ENCODE results near the gene PRPF39.

DNA sequence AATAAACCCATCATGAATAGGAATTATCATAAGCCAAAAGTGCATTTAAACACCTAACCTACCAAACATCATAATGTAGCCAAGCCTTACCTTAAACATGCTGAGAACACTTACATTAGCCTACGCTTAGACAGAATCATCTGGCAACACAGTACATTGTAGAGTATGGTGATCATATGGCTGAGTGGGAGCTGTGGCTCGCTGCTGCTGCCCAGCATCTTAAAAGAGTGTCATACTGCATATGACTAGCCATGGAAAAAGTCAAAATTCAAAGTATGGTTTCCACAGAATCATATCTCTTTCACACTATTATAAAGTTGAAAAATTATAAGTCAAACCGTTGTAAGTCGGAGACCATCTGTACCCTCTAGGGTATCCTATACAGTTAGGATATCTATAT lies 32.0 kb upstream of the PRPF39 start:
- TF ChIP-seq, protein P1, sequence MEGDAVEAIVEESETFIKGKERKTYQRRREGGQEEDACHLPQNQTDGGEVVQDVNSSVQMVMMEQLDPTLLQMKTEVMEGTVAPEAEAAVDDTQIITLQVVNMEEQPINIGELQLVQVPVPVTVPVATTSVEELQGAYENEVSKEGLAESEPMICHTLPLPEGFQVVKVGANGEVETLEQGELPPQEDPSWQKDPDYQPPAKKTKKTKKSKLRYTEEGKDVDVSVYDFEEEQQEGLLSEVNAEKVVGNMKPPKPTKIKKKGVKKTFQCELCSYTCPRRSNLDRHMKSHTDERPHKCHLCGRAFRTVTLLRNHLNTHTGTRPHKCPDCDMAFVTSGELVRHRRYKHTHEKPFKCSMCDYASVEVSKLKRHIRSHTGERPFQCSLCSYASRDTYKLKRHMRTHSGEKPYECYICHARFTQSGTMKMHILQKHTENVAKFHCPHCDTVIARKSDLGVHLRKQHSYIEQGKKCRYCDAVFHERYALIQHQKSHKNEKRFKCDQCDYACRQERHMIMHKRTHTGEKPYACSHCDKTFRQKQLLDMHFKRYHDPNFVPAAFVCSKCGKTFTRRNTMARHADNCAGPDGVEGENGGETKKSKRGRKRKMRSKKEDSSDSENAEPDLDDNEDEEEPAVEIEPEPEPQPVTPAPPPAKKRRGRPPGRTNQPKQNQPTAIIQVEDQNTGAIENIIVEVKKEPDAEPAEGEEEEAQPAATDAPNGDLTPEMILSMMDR (IDR thresholded peaks at IDR 0.05; ENCODE audit: low read depth, low read length, missing input control) = no peak
- TF ChIP-seq RAD21 (IDR thresholded peaks at IDR 0.05) = no peak

Measured in liver (tissue), 3 donors.